Upper lobe of right lung (tissue), 1 donor: ENCODE measurements around the gene JMJD7. TPM values are rescaled to one million over a fixed set of nuclear protein-coding genes. Genes with fewer than 3 reads are reported as not detected.

Experiments used
- ATAC-seq: fragments of 200-7000 bp; cut with Tn5 transposase; one replicate; pipeline ENCODE4 v1.9.1; 2020; ENCODE audit warnings: mild to moderate bottlenecking, moderate library complexity
- DNase-seq: peaks from one replicate; pipeline ENCODE4 v3.0.0-alpha.2; 2020
- H3K27ac ChIP-seq: fragments of 200-600 bp; one replicate; pipeline ENCODE4 v1.8.0; 2022
- H3K27me3 ChIP-seq: fragments of 200-600 bp; one replicate; pipeline ENCODE4 v1.8.0; 2022; ENCODE audit warnings: mild to moderate bottlenecking
- H3K36me3 ChIP-seq: fragments of 200-600 bp; one replicate; pipeline ENCODE4 v1.8.0; 2022
- H3K4me1 ChIP-seq: fragments of 200-600 bp; one replicate; pipeline ENCODE4 v1.8.0; 2022
- H3K4me3 ChIP-seq: fragments of 200-600 bp; one replicate; pipeline ENCODE4 v1.8.0; 2022; ENCODE audit warnings: mild to moderate bottlenecking
- H3K9me3 ChIP-seq: fragments of 200-600 bp; one replicate; pipeline ENCODE4 v1.8.0; 2022
- CTCF ChIP-seq: fragments of 200-600 bp; IDR thresholded peaks from one replicate; pipeline ENCODE4 v1.8.0; 2022; ENCODE audit warnings: antibody characterized with exemption
- intact Hi-C: fragments of 100-400 bp; cut with DNase I; formaldehyde crosslinking; loops from one replicate; pipeline ENCODE4 v1.11.0; 2022
- total RNA-seq: library from RNA; stranded (reverse); fragmentation: NEBNext Ultra II Directional; extraction: Animal tissue kit (Norgen Biotek cat#: 25700); gene quantifications from one replicate; pipeline ENCODE4 v1.2.1, GENCODE V29; 2021
- donor health status: DM: no; HTN: yes; CAD: no; lungs with severe emphysema.

Gene JMJD7
- total RNA-seq, 1 donor from 2014 or later: 36.7 TPM

GRCh38 chr15:41819455-41820050 is 8.3 kb upstream of the JMJD7 start:
- H3K9me3 ChIP-seq: no peaks in the 10 kb centered on the region
- intact Hi-C loops: no loop called here
- DNase-seq (no peak), ATAC-seq (no peak)
- H3K4me1 ChIP-seq: no peaks in the 10 kb centered on the region
- no peak overlapping the region for H3K4me3 ChIP-seq
- TF ChIP-seq CTCF: no peak
- peaks cover 68% of the 10 kb centered on the region for H3K36me3 ChIP-seq
- no peak overlapping the region for H3K27ac ChIP-seq
- H3K27me3 ChIP-seq: no peaks in the 10 kb centered on the region

GRCh38 chr15:41820791-41821423 is 7.0 kb upstream of the JMJD7 start:
- Histone ChIP-seq H3K36me3 (peaks cover 57% of the 10 kb centered on the region), H3K4me3 (no peak overlapping the region), H3K4me1 (no peaks in the 10 kb centered on the region), H3K27ac (no peak overlapping the region), H3K27me3 (no peaks in the 10 kb centered on the region), H3K9me3 (no peaks in the 10 kb centered on the region)
- ATAC-seq (no peak), DNase-seq (no peak)
- no peak for TF ChIP-seq CTCF
- intact Hi-C loops: no loop called here

GRCh38 chr15:41821831-41822230 is 6.1 kb upstream of the JMJD7 start:
- Histone ChIP-seq H3K9me3 (no peaks in the 10 kb centered on the region), H3K27me3 (no peaks in the 10 kb centered on the region), H3K36me3 (peaks cover 47% of the 10 kb centered on the region), H3K4me3 (no peak overlapping the region), H3K4me1 (no peaks in the 10 kb centered on the region), H3K27ac (no peak overlapping the region)
- DNase-seq (no peak), ATAC-seq (no peak)
- TF ChIP-seq CTCF: no peak
- intact Hi-C loops: no loop called here

GRCh38 chr15:41822471-41822870 is 5.4 kb upstream of the JMJD7 start:
- no peaks in the 10 kb centered on the region for H3K27me3 ChIP-seq
- no peak for TF ChIP-seq CTCF
- no peak overlapping the region for H3K4me3 ChIP-seq
- DNase-seq (peak; percentile 58), ATAC-seq (no peak)
- intact Hi-C loops: no loop called here
- no peaks in the 10 kb centered on the region for H3K9me3 ChIP-seq
- no peak overlapping the region for H3K27ac ChIP-seq
- peaks cover 41% of the 10 kb centered on the region for H3K36me3 ChIP-seq
- peaks cover 2% of the 10 kb centered on the region for H3K4me1 ChIP-seq

GRCh38 chr15:41822957-41823356 is 4.9 kb upstream of the JMJD7 start:
- Histone ChIP-seq H3K9me3 (no peaks in the 10 kb centered on the region), H3K27ac (no peak overlapping the region), H3K36me3 (peaks cover 36% of the 10 kb centered on the region), H3K4me3 (no peak overlapping the region), H3K27me3 (no peaks in the 10 kb centered on the region), H3K4me1 (peaks cover 3% of the 10 kb centered on the region)
- DNase-seq (no peak), ATAC-seq (no peak)
- no peak for TF ChIP-seq CTCF
- intact Hi-C loops: no loop called here

GRCh38 chr15:41823502-41823901 is 4.4 kb upstream of the JMJD7 start:
- intact Hi-C loops: no loop called here
- DNase-seq: no peak

More at GRCh38 chr15:41823502-41823901, 4.4 kb upstream of the JMJD7 start:
- H3K9me3 ChIP-seq: no peaks in the 10 kb centered on the region
- no peak for TF ChIP-seq CTCF
- H3K27ac ChIP-seq: no peak overlapping the region
- no peak for ATAC-seq
- H3K4me1 ChIP-seq: peaks cover 4% of the 10 kb centered on the region
- H3K4me3 ChIP-seq: no peak overlapping the region
- H3K36me3 ChIP-seq: peaks cover 31% of the 10 kb centered on the region
- no peaks in the 10 kb centered on the region for H3K27me3 ChIP-seq
